ENCODE measurements around the gene ZC3HAV1. TPM values are rescaled to one million over a fixed set of nuclear protein-coding genes. Genes with fewer than 3 reads are reported as not detected.
A peak's percentile ranks its signal among the peaks of the same experiment; 100 is the strongest.

The ZC3HAV1 gene
- total and polyA plus RNA-seq, 9 of the 15 experiments (the other 6 are each of a cell fraction or from before 2014, with no cell fraction given), result 11.9 to 40.5 (median 23.9) TPM

- TF ChIP-seq GABPB1 (CRISPR knock-in tag; IDR thresholded peaks at IDR 0.05) (peak; percentile 98), SFPQ (IDR thresholded peaks at IDR 0.05; ENCODE audit: low read depth, low read length) (no peak), GTF3C2 (IDR thresholded peaks at IDR 0.05; ENCODE audit: borderline replicate concordance, extremely low read depth, insufficient read length) (no peak), ZNF280B (CRISPR knock-in tag; IDR thresholded peaks at IDR 0.05) (no peak), ZBTB40 (IDR thresholded peaks at IDR 0.05) (peak; percentile 96), ZBTB40 (CRISPR knock-in tag; IDR thresholded peaks at IDR 0.05) (no peak), CXXC5 (CRISPR knock-in tag; IDR thresholded peaks at IDR 0.05) (peak; percentile 98)
These were observed 24.0 kb upstream of the ZC3HAV1 start (continued) for GRCh38 chr7:139133335-139134139.

Measured in K562 (cell line).